NCI-H748 treated with DMSO at 0.1 percent for 48 hours (cell line): ENCODE data around the gene SLC5A3.

Source experiments
- DNase-seq: peaks from one replicate; lab custom pipeline; 2025; lab: John Stamatoyannopoulos, UW

The SLC5A3 gene

DNA sequence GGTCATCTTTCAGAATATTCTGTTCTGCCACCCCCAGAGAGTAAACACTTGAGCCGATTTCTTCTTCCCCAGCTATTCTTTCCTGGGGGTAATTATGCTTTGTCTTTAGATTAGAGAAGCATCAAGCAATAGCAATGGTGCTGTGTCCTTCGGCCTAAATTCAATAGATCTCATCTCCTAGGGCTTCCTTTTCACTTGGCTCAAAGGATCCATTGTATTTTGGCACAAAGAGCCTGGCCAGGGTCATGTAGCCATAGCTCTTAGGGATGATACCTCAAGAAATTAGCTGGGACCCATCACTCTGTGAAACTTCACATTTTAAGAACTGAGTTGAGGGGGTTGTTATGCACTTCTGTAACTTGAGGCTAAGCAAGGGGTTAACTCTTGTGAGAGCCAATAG lies 27.0 kb downstream of the SLC5A3 start:
- DNase-seq: no peak

DNA sequence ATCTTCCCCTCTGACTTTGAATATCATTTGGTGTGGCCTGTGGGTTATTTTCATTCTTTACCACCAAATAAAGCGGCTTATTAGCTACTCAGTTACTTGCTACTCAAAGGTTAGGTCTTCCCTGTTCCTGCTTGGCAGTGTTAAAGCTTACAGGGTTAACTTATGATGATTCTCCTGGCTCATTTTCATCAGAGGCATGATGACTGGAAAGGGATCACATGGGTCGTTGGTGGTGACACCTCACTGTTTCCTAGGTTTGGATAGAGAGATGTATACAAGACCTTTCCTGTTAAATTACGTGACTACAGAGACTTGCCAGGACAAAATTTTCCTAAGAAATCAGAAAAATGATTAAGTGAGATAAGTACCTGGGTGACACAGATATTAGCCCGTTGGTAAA lies 27.4 kb downstream of the SLC5A3 start:
- no peak for DNase-seq

DNA sequence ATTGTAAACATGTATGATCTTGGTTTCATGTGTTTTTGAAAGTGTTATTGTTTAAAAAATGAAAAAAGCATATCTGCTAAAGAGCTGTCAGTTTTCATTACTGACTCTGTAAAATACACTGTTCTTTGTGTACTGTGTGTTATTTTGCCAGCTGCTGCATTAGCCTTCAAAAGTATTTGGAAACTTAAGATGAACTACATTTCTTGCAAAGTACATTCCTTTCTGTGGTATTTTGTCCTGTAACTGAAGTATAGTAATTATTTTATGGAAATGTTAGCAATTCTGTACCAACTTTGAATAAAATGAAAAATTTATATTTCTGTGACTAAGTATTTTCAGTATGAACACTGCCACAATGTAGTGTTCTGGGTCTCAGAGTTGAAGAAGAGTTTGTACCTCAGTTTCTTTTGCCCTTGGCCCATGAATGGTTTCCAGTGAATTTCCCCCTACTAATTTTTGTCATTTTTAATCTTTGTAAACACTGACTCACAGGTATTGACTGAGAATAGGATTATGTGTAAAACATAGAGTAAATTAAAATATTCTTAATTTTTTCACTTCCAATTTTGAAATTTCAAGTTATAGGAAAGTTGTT lies 32.7 kb downstream of the SLC5A3 start:
- DNase-seq: no peak

DNA sequence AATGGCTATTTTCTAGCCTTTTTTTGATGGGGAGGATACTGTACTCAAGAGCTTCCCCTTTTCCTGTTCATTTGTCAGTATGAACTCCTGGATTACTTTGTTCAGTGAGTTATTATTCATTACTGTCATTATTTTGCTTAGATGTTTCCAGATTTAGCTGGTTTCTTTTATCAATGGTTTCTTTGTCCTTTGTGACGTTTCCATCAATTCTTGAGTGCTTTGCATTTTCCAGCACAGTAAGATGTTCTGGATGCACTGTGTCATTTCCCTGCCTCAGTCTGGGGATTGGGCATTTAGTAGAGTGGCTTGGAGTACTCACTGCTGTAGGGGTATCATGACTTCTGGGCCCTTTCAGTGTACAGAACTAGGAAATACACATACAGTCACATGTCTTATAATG lies 34.2 kb downstream of the SLC5A3 start:
- no peak for DNase-seq

DNA sequence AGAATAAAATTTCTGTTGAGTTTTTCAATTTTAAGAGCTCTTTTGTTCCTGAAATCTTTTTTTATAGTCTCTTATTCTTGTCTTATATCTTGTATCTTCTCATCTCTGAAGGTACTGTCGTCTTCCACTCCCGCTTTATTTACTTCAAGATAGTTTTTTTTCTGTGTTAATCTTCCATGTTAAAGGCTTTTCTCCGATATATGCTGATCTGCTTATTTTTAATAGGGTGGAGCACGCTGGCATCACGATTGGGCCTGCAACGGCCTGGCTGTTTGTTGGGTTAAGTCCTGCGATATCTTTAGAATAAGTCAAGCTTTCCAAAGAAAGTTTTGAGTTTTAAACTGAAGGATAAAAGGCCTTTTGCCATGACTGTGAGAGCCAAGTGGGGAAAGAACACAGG lies 35.7 kb downstream of the SLC5A3 start:
- no peak for DNase-seq

DNA sequence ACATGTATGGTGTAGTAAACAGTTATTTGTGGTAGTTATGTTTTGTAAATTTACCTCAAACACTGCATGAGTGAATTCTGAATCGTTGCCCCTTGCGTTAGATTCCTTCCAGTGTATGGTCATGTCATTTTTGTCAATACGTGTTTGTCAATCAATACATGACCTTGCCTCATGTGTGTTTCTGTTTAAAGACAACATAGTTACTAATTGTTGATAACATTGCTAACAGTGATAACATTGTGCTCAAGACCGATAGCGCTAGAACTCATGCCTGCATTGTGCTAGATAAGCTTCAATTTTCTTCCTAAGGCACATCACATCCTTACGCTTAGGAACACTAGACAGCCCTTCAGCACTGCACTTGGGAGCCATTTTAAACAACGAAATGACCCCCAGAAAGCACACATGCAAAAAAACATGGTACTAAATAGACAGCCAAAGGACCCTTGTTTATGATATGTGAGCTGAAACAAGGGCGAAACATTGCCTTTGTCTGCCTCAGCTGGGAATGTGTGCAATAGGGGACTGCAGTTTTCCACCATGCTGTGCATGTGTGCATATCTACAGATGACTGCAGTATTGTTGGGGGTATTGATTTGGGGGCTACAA lies 37.3 kb downstream of the SLC5A3 start:
- DNase-seq: no peak

DNA sequence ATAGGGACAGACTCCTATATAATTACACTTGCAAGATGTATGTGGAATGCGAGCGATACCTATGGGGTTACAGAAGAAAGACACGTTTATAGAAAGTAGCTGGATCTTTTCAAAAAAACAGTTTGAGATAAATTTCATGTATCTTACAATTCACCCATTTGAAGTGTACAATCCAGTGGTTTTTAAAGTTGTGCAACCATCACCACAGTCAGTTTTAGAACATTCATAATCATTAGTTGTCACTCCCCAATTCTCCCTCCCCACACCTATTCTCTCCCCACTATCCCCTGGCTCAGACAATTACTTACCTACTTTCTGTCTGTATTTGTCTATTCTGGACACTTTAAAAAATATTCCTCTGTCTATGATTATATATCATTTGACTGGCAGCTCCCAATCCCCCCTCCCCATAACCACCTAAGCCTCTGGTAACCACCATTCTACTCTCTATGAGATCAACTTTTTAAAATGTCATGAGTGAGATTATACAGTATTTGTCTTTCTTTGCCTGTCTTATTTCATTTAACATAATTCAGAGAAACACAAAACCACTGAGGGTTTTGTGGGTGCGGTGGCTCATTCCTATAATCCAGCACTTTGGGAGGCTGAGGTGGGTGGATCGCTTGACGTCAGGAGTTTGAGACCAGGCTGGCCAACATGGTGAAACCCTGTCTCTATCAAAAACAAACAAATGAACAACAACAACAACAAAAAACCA lies 39.1 kb downstream of the SLC5A3 start:
- DNase-seq: no peak

DNA sequence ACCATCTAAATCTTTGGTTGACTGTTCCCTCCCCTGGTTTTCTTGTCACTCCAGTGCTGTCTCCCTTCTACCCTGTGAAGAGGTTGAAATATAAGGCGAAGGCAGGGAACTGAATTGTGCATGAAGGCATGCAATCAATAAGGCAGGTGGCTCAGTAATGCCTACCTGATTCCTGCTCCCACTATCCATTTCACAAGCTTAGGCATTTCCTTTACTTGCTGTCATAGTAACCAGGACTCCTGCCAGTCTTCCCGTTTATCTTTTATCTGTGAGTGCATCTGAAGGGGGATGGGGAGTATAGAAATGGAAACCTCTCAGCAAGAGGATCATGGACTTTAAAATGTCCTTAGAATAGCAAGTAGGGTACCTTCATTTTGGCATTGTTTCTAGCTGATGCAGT lies 40.5 kb downstream of the SLC5A3 start:
- no peak for DNase-seq

DNA sequence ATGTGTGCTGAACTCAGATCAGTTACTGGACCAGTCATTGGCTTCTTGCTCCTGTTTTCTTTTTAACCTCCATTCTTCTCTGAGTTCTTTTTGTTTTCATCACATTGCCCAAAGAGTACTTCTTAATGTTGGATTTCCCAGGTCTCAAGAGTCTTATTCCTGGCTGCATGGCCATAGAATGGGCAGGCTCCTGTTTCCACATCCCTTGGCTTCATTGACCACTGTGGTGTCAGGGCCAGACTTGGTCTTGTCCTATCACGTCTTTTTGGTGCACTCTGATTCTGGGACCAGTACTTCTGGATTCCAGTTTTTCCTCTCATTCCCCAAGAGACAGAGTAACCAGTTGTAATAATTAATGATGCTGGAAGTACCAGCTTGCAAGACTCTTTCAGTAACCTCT lies 41.8 kb downstream of the SLC5A3 start:
- DNase-seq: no peak

DNA sequence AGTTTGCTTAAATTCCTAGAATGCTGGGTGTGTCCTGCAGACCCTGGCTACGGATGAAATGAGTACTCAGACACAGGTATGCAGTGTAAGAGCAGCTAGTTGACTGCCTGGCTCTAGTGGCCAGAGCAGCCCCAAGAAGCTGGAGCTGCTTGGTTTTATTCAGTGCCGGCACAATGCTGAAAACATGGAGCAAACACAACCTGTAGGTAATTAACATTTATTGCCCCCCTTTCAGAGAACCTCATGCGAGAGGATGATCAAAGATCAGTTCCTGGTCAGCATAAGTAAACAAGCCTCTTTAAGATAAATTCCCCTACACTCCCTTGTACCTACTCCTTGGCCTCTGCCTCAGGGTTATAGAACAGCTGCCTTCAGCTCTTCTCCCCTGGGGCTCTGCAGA lies 43.2 kb downstream of the SLC5A3 start:
- no peak for DNase-seq

DNA sequence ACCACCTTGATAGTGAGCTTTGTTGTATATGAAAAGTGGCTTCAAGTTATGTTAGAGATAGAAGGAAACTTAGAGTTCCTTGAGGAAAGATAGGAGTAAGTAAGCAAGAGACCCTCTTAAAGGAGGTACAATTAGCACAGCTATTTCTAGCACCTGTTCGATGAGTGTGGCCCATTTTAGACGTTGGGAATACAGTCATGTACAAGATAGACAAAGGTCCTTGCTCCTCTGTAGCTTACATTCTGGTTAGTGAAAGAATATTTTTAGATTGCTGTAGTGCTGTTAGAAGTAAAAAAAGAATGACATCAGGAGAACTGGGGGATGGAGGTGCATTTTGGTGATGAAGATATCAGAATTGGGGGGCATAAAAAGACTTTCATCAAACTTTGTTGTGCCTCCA lies 47.5 kb downstream of the SLC5A3 start:
- DNase-seq: no peak

DNA sequence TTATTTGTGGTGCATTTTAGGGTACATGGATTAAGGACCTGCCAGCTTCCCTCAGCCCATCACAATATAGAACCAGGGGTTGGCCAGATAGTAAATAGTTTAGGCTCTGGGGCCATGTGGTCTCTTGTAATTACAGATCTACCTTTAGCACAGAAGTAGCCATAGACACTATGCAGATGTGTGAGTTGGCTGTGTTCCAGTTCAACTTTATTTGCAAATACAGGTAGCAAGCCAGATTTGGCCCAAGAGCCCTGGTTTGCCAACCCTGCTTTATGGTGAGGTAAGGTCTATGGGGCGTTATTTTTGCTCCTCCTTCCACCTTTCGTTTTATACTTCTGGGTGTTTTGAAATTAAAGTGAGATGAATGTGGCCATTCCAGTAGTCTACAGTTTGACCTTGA lies 48.7 kb downstream of the SLC5A3 start:
- DNase-seq: no peak
